Stimulated activated CD8-positive, alpha-beta memory T cell treated with anti-CD3 and anti-CD28 coated beads, Interleukin-7, amount 100 ng/mL, for 4 hours (primary cell): ENCODE data around the gene PODNL1.
A peak's percentile ranks its signal among the peaks of the same experiment; 100 is the strongest.

ENCODE experiments used
- DNase-seq, 2 donors: peaks; one replicate each; pipeline ENCODE4 v3.0.0-alpha.2; 2020; ENCODE audit warnings: low read depth in 2 of 2

PODNL1 gene

GRCh38 chr19:13957051-13957450 is 18.8 kb upstream of the PODNL1 start:
- DNase-seq: no peak

- no peak for DNase-seq
Measured at GRCh38 chr19:13956365-13956744, 18.1 kb upstream of the PODNL1 start.

GRCh38 chr19:13955662-13956364 is 17.6 kb upstream of the PODNL1 start:
- no peak for DNase-seq

GRCh38 chr19:13954185-13954584 is 16.0 kb upstream of the PODNL1 start:
- no peak for DNase-seq

GRCh38 chr19:13952931-13953531 is 14.8 kb upstream of the PODNL1 start:
- no peak for DNase-seq

GRCh38 chr19:13952154-13952930 is 14.1 kb upstream of the PODNL1 start, which contains the start of gene DCAF15:
Gene DCAF15 (plus strand): TSS chr19:13952509. CDS start chr19:13952513, 4 bp downstream.
- DNase-seq: peak; percentile 98 to 99

GRCh38 chr19:13951799-13952153 is 13.6 kb upstream of the PODNL1 start:
- DNase-seq: no peak

GRCh38 chr19:13951043-13951442 is 12.8 kb upstream of the PODNL1 start:
- DNase-seq: no peak

- DNase-seq: no peak
Measured at GRCh38 chr19:13946414-13946813, 8.2 kb upstream of the PODNL1 start.

GRCh38 chr19:13942023-13942684 is 3.9 kb upstream of the PODNL1 start:
- DNase-seq: no peak

GRCh38 chr19:13937479-13938300 is 527 bp downstream of the PODNL1 start:
- DNase-seq: no peak

GRCh38 chr19:13935765-13936510 is 2.3 kb downstream of the PODNL1 start:
- no peak for DNase-seq

- DNase-seq: no peak
Measured at GRCh38 chr19:13934785-13935109, 3.5 kb downstream of the PODNL1 start.

- no peak for DNase-seq
Measured at GRCh38 chr19:13932911-13933393, 5.3 kb downstream of the PODNL1 start.

GRCh38 chr19:13932149-13932637 is 6.0 kb downstream of the PODNL1 start:
- DNase-seq: no peak

- no peak for DNase-seq
Measured at GRCh38 chr19:13931391-13932148, 6.6 kb downstream of the PODNL1 start.

- DNase-seq: no peak
Measured at GRCh38 chr19:13930402-13930801, 7.8 kb downstream of the PODNL1 start.

GRCh38 chr19:13929956-13930355 is 8.3 kb downstream of the PODNL1 start:
- DNase-seq: no peak

GRCh38 chr19:13929340-13929739 is 8.9 kb downstream of the PODNL1 start:
- DNase-seq: no peak

GRCh38 chr19:13926715-13927114 is 11.5 kb downstream of the PODNL1 start:
- no peak for DNase-seq
